Measurements from ENCODE around the gene RABGAP1L.

The RABGAP1L gene

DNA sequence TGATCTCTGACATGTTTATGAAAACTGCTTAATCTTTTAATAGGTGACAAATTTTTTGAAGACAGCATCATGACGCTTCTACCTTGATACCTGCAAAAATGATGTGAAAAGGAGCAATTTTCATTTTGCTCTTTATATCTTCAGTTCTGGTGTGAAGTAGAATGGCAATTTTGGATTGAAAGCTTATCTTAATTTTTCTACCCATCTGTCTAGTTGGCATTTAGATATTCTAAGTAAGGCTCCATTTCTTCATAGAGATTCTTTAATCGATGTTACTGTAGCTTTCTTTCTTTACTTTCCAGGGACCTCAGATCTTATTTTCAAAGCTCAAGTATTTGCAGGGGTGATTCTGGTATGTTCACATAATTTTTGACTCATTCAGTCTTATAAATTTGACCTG, 256.2 kb downstream of the RABGAP1L start:
- no peak for DNase-seq (ENCODE audit: extremely low read depth, low read depth)
- H3K4me3 ChIP-seq (replicated peaks; ENCODE audit: low read depth, low read length): no peak overlapping the region
- TF ChIP-seq CTCF (IDR thresholded peaks at IDR 0.05; ENCODE audit: low read depth, low read length, missing control alignments): no peak

DNA sequence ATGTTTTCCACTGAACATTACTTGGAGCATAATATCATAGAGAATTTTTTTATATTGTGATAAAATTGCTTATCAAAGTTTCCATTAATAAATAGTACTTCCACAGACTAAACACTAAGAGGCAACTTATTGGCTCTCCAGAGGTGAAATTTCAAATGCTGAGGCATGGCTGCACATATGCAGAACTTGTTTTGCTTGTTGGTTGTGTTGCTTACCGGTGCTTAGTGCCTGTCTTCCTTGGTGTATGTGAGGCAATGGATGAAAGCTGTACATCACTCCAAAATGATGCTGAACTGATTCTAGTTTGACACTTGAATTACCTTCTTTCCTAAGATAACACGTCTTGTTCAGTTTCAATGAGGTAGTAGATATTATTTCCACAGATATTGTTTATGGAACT, 258.6 kb downstream of the RABGAP1L start:
- H3K4me3 ChIP-seq (replicated peaks; ENCODE audit: low read depth, low read length): no peak overlapping the region
- TF ChIP-seq CTCF (IDR thresholded peaks at IDR 0.05; ENCODE audit: low read depth, low read length, missing control alignments): no peak
- no peak for DNase-seq (ENCODE audit: extremely low read depth, low read depth)

DNA sequence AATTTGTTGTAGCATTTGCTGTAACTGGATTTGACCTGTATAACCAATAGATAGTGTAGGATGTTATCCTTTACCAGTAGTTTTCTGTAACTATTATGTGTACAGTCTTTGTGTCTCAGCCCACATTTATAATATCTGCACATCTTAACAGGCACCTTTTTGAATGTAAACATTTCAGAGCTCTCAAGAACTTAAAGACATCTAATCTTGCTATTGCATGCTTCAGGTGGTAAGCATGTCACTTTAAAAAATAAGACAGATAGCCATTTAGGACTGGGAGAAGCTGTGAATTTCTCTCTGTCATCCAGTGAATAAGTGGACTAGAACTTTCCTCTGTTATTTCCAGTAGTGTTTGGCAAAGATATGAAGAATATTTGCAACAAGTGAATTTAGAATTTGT, 265.8 kb downstream of the RABGAP1L start:
- no peak for TF ChIP-seq CTCF (IDR thresholded peaks at IDR 0.05; ENCODE audit: low read depth, low read length, missing control alignments)
- no peak for DNase-seq (ENCODE audit: extremely low read depth, low read depth)
- no peak overlapping the region for H3K4me3 ChIP-seq (replicated peaks; ENCODE audit: low read depth, low read length)

DNA sequence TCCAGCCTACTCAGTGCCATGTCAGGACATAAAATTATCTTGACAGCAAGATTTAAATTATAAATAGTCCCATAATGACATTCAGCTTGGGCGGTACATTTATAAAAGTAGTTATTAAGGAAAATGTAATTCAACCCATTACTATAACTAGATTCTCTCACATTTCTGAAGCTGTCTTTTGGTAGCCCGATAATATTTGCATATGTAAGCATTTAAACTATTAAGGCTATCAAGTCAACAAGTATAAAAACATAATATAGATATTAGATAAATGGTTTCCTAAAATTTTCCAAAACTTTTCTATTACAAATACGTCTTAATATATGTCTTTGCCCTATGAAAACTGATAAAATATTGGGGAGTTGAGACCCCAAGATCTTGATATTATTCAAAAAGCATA, 266.8 kb downstream of the RABGAP1L start:
- TF ChIP-seq CTCF (IDR thresholded peaks at IDR 0.05; ENCODE audit: low read depth, low read length, missing control alignments): no peak
- DNase-seq (ENCODE audit: extremely low read depth, low read depth): no peak

DNA sequence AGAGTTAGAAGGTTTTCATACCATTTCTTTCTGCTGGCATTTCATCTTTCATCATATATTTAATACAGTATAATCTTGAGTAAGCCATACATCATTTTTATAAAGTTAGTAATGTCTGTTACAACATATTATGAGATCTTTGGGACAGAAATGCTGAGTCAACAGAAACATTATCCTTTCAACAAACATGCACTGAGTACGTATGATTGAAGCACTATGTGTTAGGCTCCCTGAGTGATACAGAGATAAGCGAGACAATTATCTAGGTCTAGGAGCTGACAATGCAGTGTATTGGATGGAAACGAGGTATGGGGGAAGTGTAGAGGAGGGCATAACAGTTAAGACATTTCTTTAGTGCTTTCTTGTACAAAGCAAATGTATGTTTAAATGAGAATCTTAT, 268.7 kb downstream of the RABGAP1L start:
- DNase-seq (ENCODE audit: extremely low read depth, low read depth): no peak
- no peak for TF ChIP-seq CTCF (IDR thresholded peaks at IDR 0.05; ENCODE audit: low read depth, low read length, missing control alignments)
- no peak overlapping the region for H3K4me3 ChIP-seq (replicated peaks; ENCODE audit: low read depth, low read length)

More for the DNA sequence above, 266.8 kb downstream of the RABGAP1L start:
- no peak overlapping the region for H3K4me3 ChIP-seq (replicated peaks; ENCODE audit: low read depth, low read length)

DNA sequence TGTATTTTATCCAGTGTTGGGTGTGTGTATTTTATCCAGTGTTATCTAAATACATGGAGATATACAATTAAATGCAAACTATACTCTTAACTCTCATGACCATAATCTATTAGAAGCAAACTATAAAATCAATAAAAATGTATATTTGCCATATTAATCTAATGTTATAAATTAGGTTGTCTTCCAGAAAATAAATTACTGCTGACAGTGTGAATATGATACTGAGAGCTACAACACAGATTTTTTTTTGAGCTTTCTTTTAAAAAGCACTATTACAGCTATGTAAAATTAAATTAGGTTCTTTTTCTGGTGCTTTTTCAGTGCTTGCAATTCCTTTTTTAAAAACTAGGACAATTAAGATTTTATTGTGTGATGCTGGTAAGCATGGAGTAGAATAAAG, 269.4 kb downstream of the RABGAP1L start:
- no peak for DNase-seq (ENCODE audit: extremely low read depth, low read depth)
- H3K4me3 ChIP-seq (replicated peaks; ENCODE audit: low read depth, low read length): no peak overlapping the region
- no peak for TF ChIP-seq CTCF (IDR thresholded peaks at IDR 0.05; ENCODE audit: low read depth, low read length, missing control alignments)

DNA sequence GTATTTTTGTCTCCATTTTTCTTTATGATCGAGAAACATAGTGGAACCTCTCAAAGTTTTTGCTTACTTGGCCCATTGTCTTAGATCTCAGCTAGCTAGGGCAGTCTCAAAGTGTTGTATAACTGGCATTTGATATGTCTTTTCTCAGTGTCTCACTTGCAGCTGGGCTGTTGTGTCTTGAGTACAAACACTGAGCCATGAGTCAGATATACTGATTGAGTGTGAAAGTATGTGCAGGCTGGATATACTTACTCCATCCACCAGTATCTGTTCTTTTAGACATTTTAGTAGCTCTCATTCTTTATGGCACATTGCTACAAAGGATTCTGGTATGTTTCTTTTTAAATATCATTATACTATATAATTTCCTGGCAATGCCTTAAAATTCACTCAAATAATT, 274.1 kb downstream of the RABGAP1L start:
- DNase-seq (ENCODE audit: extremely low read depth, low read depth): peak; percentile 2
- TF ChIP-seq CTCF (IDR thresholded peaks at IDR 0.05; ENCODE audit: low read depth, low read length, missing control alignments): no peak
- H3K4me3 ChIP-seq (replicated peaks; ENCODE audit: low read depth, low read length): no peak overlapping the region

Data from HFF-Myc (cell line).